ENCODE measurements around the gene PTGIS. TPM values are rescaled to one million over a fixed set of nuclear protein-coding genes. Genes with fewer than 3 reads are reported as not detected.

Gene PTGIS
- total RNA-seq, 6 experiments from 2014 or later = 0.05 TPM; not detected in 5

DNA sequence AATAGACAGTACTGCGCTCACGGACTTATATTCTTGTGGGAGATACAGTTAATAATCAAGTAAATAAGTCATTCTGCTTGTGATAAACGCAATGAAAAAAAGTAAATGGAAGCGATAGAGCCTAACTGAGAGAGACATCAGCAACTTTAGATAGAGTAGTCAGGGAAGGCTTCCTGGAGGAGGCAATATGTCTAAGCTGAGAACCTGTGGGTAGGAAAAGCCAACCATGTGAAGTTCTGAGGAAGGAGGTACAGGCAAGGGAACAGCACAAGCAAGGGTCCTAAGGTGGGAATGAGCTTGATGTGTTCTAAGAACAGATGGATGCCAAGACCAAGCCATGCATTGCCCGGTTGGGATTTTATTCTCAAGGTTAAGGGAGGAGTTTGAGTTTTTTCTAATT is 78.2 kb downstream of the PTGIS start:
- TF ChIP-seq CTCF (IDR thresholded peaks at IDR 0.05) = no peak
- Mint-ChIP-seq H3K27me3 (ENCODE audit: insufficient read depth) (peaks cover 12% of the 10 kb centered on the region), H3K4me3 (no peak overlapping the region), H3K36me3 (ENCODE audit: low read depth) (no peaks in the 10 kb centered on the region), H3K9me3 (no peaks in the 10 kb centered on the region), H3K27ac (no peak overlapping the region), H3K4me1 (ENCODE audit: low read depth) (no peaks in the 10 kb centered on the region)
- no peak for DNase-seq

- Mint-ChIP-seq H3K4me3 (no peak overlapping the region), H3K9me3 (no peaks in the 10 kb centered on the region), H3K4me1 (ENCODE audit: low read depth) (0 out of 2 replicates have a peak, but pooled peaks cover 5% of the 10 kb centered on the region), H3K27ac (no peak overlapping the region), H3K36me3 (ENCODE audit: low read depth) (no peaks in the 10 kb centered on the region), H3K27me3 (ENCODE audit: insufficient read depth) (peaks cover 23% of the 10 kb centered on the region)
- TF ChIP-seq CTCF (IDR thresholded peaks at IDR 0.05) = no peak
- no peak for DNase-seq
Measured at GRCh38 chr20:49486064-49486463, 81.9 kb downstream of the PTGIS start.

DNA sequence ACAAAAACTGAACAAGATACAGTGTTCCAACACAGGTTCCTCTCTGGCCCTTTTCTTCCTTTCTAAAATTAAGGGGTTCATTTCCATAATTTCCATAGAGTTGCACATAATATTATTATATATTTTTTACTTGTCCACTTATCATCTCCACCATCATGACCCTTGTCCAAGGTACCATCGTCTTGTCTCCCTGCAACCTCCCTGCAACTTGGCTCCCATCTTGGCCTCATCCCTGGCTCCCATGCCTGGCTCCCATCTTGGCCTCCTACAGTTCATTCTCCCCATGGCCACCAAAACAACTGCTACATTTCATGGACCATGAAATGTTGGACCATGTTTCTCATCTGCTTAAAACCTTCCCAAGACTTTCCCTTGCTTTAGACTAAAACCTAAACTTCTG is 82.4 kb downstream of the PTGIS start:
- Mint-ChIP-seq H3K4me1 (ENCODE audit: low read depth) (0 out of 2 replicates have a peak, but pooled peaks cover 5% of the 10 kb centered on the region), H3K27ac (no peak overlapping the region), H3K27me3 (ENCODE audit: insufficient read depth) (peaks cover 26% of the 10 kb centered on the region), H3K9me3 (no peaks in the 10 kb centered on the region), H3K4me3 (no peak overlapping the region), H3K36me3 (ENCODE audit: low read depth) (no peaks in the 10 kb centered on the region)
- DNase-seq = no peak
- no peak for TF ChIP-seq CTCF (IDR thresholded peaks at IDR 0.05)

- Mint-ChIP-seq H3K27ac (no peak overlapping the region), H3K4me3 (peak overlapping the region; percentile 90), H3K9me3 (no peaks in the 10 kb centered on the region), H3K4me1 (ENCODE audit: low read depth) (0 out of 2 replicates have a peak, but pooled peaks cover 5% of the 10 kb centered on the region), H3K27me3 (ENCODE audit: insufficient read depth) (peaks cover 29% of the 10 kb centered on the region), H3K36me3 (ENCODE audit: low read depth) (no peaks in the 10 kb centered on the region)
- DNase-seq = peak; percentile 59
- TF ChIP-seq CTCF (IDR thresholded peaks at IDR 0.05) = peak; percentile 83
Measured at GRCh38 chr20:49484180-49485140, 83.5 kb downstream of the PTGIS start.

DNA sequence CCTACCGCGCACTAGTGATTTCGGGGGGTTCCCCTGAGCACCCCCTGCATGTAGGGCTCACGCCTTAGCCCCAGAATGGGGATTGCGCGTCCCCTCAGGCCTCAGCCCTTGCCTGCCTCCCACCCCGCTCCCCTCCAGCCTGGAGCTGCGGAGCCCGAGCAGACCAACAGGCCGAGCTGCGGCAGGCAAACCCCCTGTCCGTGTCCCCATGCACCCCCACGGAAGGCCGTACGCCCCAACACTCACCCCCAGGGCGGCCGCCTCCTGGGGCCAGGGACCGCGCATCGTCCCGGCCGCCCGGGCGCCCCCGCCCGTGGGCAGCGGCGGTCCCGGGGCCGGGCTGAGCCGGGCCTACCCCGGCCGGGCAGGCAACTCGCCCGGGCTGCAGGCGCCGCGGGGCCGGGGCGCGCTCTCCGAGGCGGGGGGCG is 84.2 kb downstream of the PTGIS start:
- Mint-ChIP-seq H3K9me3 (no peaks in the 10 kb centered on the region), H3K4me1 (ENCODE audit: low read depth) (0 out of 2 replicates have a peak, but pooled peaks cover 5% of the 10 kb centered on the region), H3K4me3 (peak overlapping the region; percentile 90; the same call in 1 of the 2 replicates), H3K27ac (no peak overlapping the region), H3K27me3 (ENCODE audit: insufficient read depth) (peaks cover 32% of the 10 kb centered on the region), H3K36me3 (ENCODE audit: low read depth) (no peaks in the 10 kb centered on the region)
- TF ChIP-seq CTCF (IDR thresholded peaks at IDR 0.05) = no peak
- no peak for DNase-seq

Data from HFFc6 (cell line).